Activated naive CD8-positive, alpha-beta T cell treated with anti-CD3 and anti-CD28 coated beads, Interleukin-2, amount 50 U/mL, for 24 hours (primary cell): Measurements from ENCODE around the gene MYRIP.

Experiments
- ATAC-seq: fragments of 150-1000 bp; cut with Tn5 transposase; one replicate; pipeline ENCODE4 v1.10.0; 2021
- DNase-seq: peaks from one replicate; pipeline ENCODE4 v3.0.0; 2021
- H3K27ac Mint-ChIP-seq: one replicate; pipeline ENCODE4 v1.8.0; 2021; ENCODE audit warnings: mild to moderate bottlenecking, mixed read lengths
- H3K27me3 Mint-ChIP-seq: one replicate; pipeline ENCODE4 v1.8.0; 2021; ENCODE audit warnings: mixed read lengths
- H3K36me3 Mint-ChIP-seq: one replicate; pipeline ENCODE4 v1.8.0; 2021; ENCODE audit warnings: low read depth, mixed read lengths
- H3K4me1 Mint-ChIP-seq: one replicate; pipeline ENCODE4 v1.8.0; 2021; ENCODE audit warnings: mixed read lengths
- H3K4me3 Mint-ChIP-seq: one replicate; pipeline ENCODE4 v1.8.0; 2021; ENCODE audit warnings: mild to moderate bottlenecking, moderate library complexity, mixed read lengths
- H3K9me3 Mint-ChIP-seq: one replicate; pipeline ENCODE4 v1.8.0; 2021; ENCODE audit warnings: mixed read lengths

Gene MYRIP

GRCh38 chr3:40035177-40035576 lies 225.8 kb downstream of the MYRIP start:
- Mint-ChIP-seq H3K9me3 (peaks cover 8% of the 10 kb centered on the region), H3K27me3 (peaks cover 3% of the 10 kb centered on the region), H3K4me1 (no peaks in the 10 kb centered on the region), H3K36me3 (no peaks in the 10 kb centered on the region), H3K27ac (no peak overlapping the region), H3K4me3 (no peak overlapping the region)
- ATAC-seq (no peak), DNase-seq (no peak)

- H3K27me3 Mint-ChIP-seq: no peaks in the 10 kb centered on the region
These were observed 228.2 kb downstream of the MYRIP start for GRCh38 chr3:40037582-40037981.

GRCh38 chr3:40042752-40043443 lies 233.5 kb downstream of the MYRIP start:
- Mint-ChIP-seq H3K27me3 (no peaks in the 10 kb centered on the region), H3K36me3 (no peaks in the 10 kb centered on the region), H3K4me1 (no peaks in the 10 kb centered on the region), H3K9me3 (peaks cover 4% of the 10 kb centered on the region), H3K27ac (no peak overlapping the region), H3K4me3 (no peak overlapping the region)
- ATAC-seq (no peak), DNase-seq (no peak)

More at GRCh38 chr3:40037582-40037981, 228.2 kb downstream of the MYRIP start:
- Mint-ChIP-seq H3K4me1 (no peaks in the 10 kb centered on the region), H3K9me3 (peaks cover 8% of the 10 kb centered on the region), H3K36me3 (no peaks in the 10 kb centered on the region), H3K27ac (no peak overlapping the region), H3K4me3 (no peak overlapping the region)
- no peak for DNase-seq
- no peak for ATAC-seq

GRCh38 chr3:40043444-40043755 lies 234.0 kb downstream of the MYRIP start:
- DNase-seq (no peak), ATAC-seq (no peak)
- H3K36me3 Mint-ChIP-seq: no peaks in the 10 kb centered on the region
- peaks cover 4% of the 10 kb centered on the region for H3K9me3 Mint-ChIP-seq
- no peaks in the 10 kb centered on the region for H3K27me3 Mint-ChIP-seq
- H3K27ac Mint-ChIP-seq: no peak overlapping the region
- no peak overlapping the region for H3K4me3 Mint-ChIP-seq
- no peaks in the 10 kb centered on the region for H3K4me1 Mint-ChIP-seq

GRCh38 chr3:40044487-40044886 lies 235.1 kb downstream of the MYRIP start:
- Mint-ChIP-seq H3K27ac (no peak overlapping the region), H3K27me3 (no peaks in the 10 kb centered on the region), H3K36me3 (no peaks in the 10 kb centered on the region), H3K4me3 (no peak overlapping the region), H3K4me1 (no peaks in the 10 kb centered on the region), H3K9me3 (no peaks in the 10 kb centered on the region)
- ATAC-seq (no peak), DNase-seq (no peak)

- Mint-ChIP-seq H3K9me3 (no peaks in the 10 kb centered on the region), H3K4me3 (no peak overlapping the region), H3K27me3 (no peaks in the 10 kb centered on the region), H3K36me3 (no peaks in the 10 kb centered on the region), H3K27ac (no peak overlapping the region), H3K4me1 (no peaks in the 10 kb centered on the region)
- ATAC-seq (no peak), DNase-seq (no peak)
These were observed 235.6 kb downstream of the MYRIP start for GRCh38 chr3:40045051-40045450.

- Mint-ChIP-seq H3K27ac (no peak overlapping the region), H3K27me3 (no peaks in the 10 kb centered on the region), H3K36me3 (no peaks in the 10 kb centered on the region), H3K4me3 (no peak overlapping the region), H3K4me1 (no peaks in the 10 kb centered on the region), H3K9me3 (no peaks in the 10 kb centered on the region)
- no peak for ATAC-seq
- no peak for DNase-seq
These were observed 236.7 kb downstream of the MYRIP start for GRCh38 chr3:40046149-40046548.

- Mint-ChIP-seq H3K27me3 (no peaks in the 10 kb centered on the region), H3K27ac (no peak overlapping the region), H3K36me3 (no peaks in the 10 kb centered on the region), H3K4me3 (no peak overlapping the region), H3K9me3 (no peaks in the 10 kb centered on the region), H3K4me1 (no peaks in the 10 kb centered on the region)
- ATAC-seq (no peak), DNase-seq (no peak)
These were observed 238.0 kb downstream of the MYRIP start for GRCh38 chr3:40047406-40047805.

GRCh38 chr3:40053663-40054062 lies 244.3 kb downstream of the MYRIP start:
- no peak overlapping the region for H3K27ac Mint-ChIP-seq
- ATAC-seq (no peak), DNase-seq (no peak)
- no peaks in the 10 kb centered on the region for H3K4me1 Mint-ChIP-seq
- no peaks in the 10 kb centered on the region for H3K9me3 Mint-ChIP-seq
- no peaks in the 10 kb centered on the region for H3K27me3 Mint-ChIP-seq
- no peak overlapping the region for H3K4me3 Mint-ChIP-seq
- no peaks in the 10 kb centered on the region for H3K36me3 Mint-ChIP-seq

- no peak for ATAC-seq
- H3K27ac Mint-ChIP-seq: no peak overlapping the region
- peaks cover 2% of the 10 kb centered on the region for H3K27me3 Mint-ChIP-seq
These were observed 245.3 kb downstream of the MYRIP start for GRCh38 chr3:40054568-40055222.

GRCh38 chr3:40055361-40055760 lies 246.0 kb downstream of the MYRIP start:
- H3K4me1 Mint-ChIP-seq: no peaks in the 10 kb centered on the region
- H3K4me3 Mint-ChIP-seq: no peak overlapping the region
- H3K36me3 Mint-ChIP-seq: peaks cover 2% of the 10 kb centered on the region
- DNase-seq: no peak
- H3K27ac Mint-ChIP-seq: no peak overlapping the region
- H3K9me3 Mint-ChIP-seq: peaks cover 8% of the 10 kb centered on the region
- no peak for ATAC-seq
- peaks cover 2% of the 10 kb centered on the region for H3K27me3 Mint-ChIP-seq

More at GRCh38 chr3:40054568-40055222, 245.3 kb downstream of the MYRIP start:
- Mint-ChIP-seq H3K4me1 (no peaks in the 10 kb centered on the region), H3K4me3 (no peak overlapping the region), H3K36me3 (no peaks in the 10 kb centered on the region), H3K9me3 (peaks cover 6% of the 10 kb centered on the region)
- no peak for DNase-seq

GRCh38 chr3:40055956-40056355 lies 246.5 kb downstream of the MYRIP start:
- Mint-ChIP-seq H3K4me1 (no peaks in the 10 kb centered on the region), H3K9me3 (peaks cover 8% of the 10 kb centered on the region), H3K36me3 (peaks cover 2% of the 10 kb centered on the region), H3K4me3 (no peak overlapping the region), H3K27ac (no peak overlapping the region), H3K27me3 (peaks cover 2% of the 10 kb centered on the region)
- no peak for ATAC-seq
- no peak for DNase-seq

GRCh38 chr3:40057077-40057476 lies 247.7 kb downstream of the MYRIP start:
- H3K4me1 Mint-ChIP-seq: no peaks in the 10 kb centered on the region
- no peak overlapping the region for H3K4me3 Mint-ChIP-seq
- H3K36me3 Mint-ChIP-seq: peaks cover 2% of the 10 kb centered on the region
- no peak for ATAC-seq
- H3K27ac Mint-ChIP-seq: no peak overlapping the region
- peaks cover 2% of the 10 kb centered on the region for H3K27me3 Mint-ChIP-seq
- no peak for DNase-seq
- H3K9me3 Mint-ChIP-seq: peaks cover 8% of the 10 kb centered on the region

- DNase-seq (no peak), ATAC-seq (no peak)
- Mint-ChIP-seq H3K27ac (no peak overlapping the region), H3K36me3 (peaks cover 2% of the 10 kb centered on the region), H3K4me1 (no peaks in the 10 kb centered on the region), H3K27me3 (peaks cover 2% of the 10 kb centered on the region), H3K9me3 (peaks cover 8% of the 10 kb centered on the region), H3K4me3 (no peak overlapping the region)
These were observed 248.4 kb downstream of the MYRIP start for GRCh38 chr3:40057786-40058185.

- Mint-ChIP-seq H3K4me1 (no peaks in the 10 kb centered on the region), H3K27me3 (peaks cover 6% of the 10 kb centered on the region), H3K27ac (no peak overlapping the region), H3K4me3 (no peak overlapping the region), H3K9me3 (no peaks in the 10 kb centered on the region), H3K36me3 (no peaks in the 10 kb centered on the region)
- no peak for ATAC-seq
- DNase-seq: no peak
These were observed 259.2 kb downstream of the MYRIP start for GRCh38 chr3:40068636-40069035.
